GM20000 (cell line): ENCODE data around the gene ADNP.
"Not testable (repeated sequence)": the region's sequence is repeated elsewhere in the genome, so short reads cannot be mapped to it uniquely, and the experiment has no call there.

Experiments
- DNase-seq: peaks from one replicate; pipeline ENCODE4 v3.0.0; 2012; ENCODE audit warnings: low spot score
- CTCF ChIP-seq: IDR thresholded peaks from 2 replicates; pipeline ENCODE4 v1.5.1; 2012; ENCODE audit warnings: mild to moderate bottlenecking, control low read depth; ENCODE audit errors: extremely low read depth, missing control alignments

ADNP gene

GRCh38 chr20:50931306-50932015 lies at the start of gene ADNP:
Gene ADNP (minus strand): TSS chr20:50931437. CDS start chr20:50903996, 27,441 bp downstream.
- DNase-seq, result peak; percentile 90
- TF ChIP-seq CTCF, result peak; percentile 23

GRCh38 chr20:50980071-50980681 lies 48.9 kb upstream of the ADNP start:
- DNase-seq, result no peak
- no peak for TF ChIP-seq CTCF

- DNase-seq, result not testable (repeated sequence)
Measured at GRCh38 chr20:50978533-50978932, 47.3 kb upstream of the ADNP start.

GRCh38 chr20:50977066-50978021 lies 46.1 kb upstream of the ADNP start:
- no peak for DNase-seq
- no peak for TF ChIP-seq CTCF

- no peak for TF ChIP-seq CTCF
- DNase-seq, result no peak
Measured at GRCh38 chr20:50975701-50976330, 44.6 kb upstream of the ADNP start.

- no peak for TF ChIP-seq CTCF
- no peak for DNase-seq
Measured at GRCh38 chr20:50969912-50970311, 38.7 kb upstream of the ADNP start.

- TF ChIP-seq CTCF, result no peak
- no peak for DNase-seq
Measured at GRCh38 chr20:50969435-50969834, 38.2 kb upstream of the ADNP start.
